ENCODE data around the gene CALML5.

Gene CALML5

GRCh38 chr10:5498791-5499492 lies 428 bp downstream of the CALML5 start:
- no peak for DNase-seq

- DNase-seq: no peak
These were observed 1.2 kb downstream of the CALML5 start for GRCh38 chr10:5497948-5498730.

- no peak for DNase-seq
These were observed 2.1 kb downstream of the CALML5 start for GRCh38 chr10:5497289-5497688.

GRCh38 chr10:5496261-5497250 lies 2.8 kb downstream of the CALML5 start:
- DNase-seq: no peak

- no peak for DNase-seq
These were observed 4.8 kb downstream of the CALML5 start for GRCh38 chr10:5494611-5495010.

GRCh38 chr10:5493691-5494090 lies 5.7 kb downstream of the CALML5 start:
- DNase-seq: no peak

- DNase-seq: no peak
These were observed 6.3 kb downstream of the CALML5 start for GRCh38 chr10:5492929-5493576.

GRCh38 chr10:5492322-5492855 lies 7.0 kb downstream of the CALML5 start:
- no peak for DNase-seq

GRCh38 chr10:5491477-5491876 lies 7.9 kb downstream of the CALML5 start:
- DNase-seq: no peak

- DNase-seq: no peak
These were observed 8.5 kb downstream of the CALML5 start for GRCh38 chr10:5490698-5491464.

GRCh38 chr10:5490032-5490431 lies 9.3 kb downstream of the CALML5 start:
- DNase-seq: no peak

- no peak for DNase-seq
These were observed 10.9 kb downstream of the CALML5 start for GRCh38 chr10:5488272-5489161.

GRCh38 chr10:5486853-5487235 lies 12.5 kb downstream of the CALML5 start:
- no peak for DNase-seq

- no peak for DNase-seq
These were observed 13.2 kb downstream of the CALML5 start for GRCh38 chr10:5485948-5486852.

- DNase-seq: no peak
These were observed 14.1 kb downstream of the CALML5 start for GRCh38 chr10:5485290-5485689.

GRCh38 chr10:5484205-5484604 lies 15.2 kb downstream of the CALML5 start:
- no peak for DNase-seq

- no peak for DNase-seq
These were observed 17.4 kb downstream of the CALML5 start for GRCh38 chr10:5482016-5482415.

- DNase-seq: no peak
These were observed 18.2 kb downstream of the CALML5 start for GRCh38 chr10:5481121-5481520.

GRCh38 chr10:5480162-5480941 lies 19.0 kb downstream of the CALML5 start:
- no peak for DNase-seq
